ENCODE results near the gene PLEKHG4B. TPM values are rescaled to one million over a fixed set of nuclear protein-coding genes. Genes with fewer than 3 reads are reported as not detected.

PLEKHG4B gene
- total and polyA plus RNA-seq, 2 of the 8 experiments (the other 6 are each of a cell fraction or from before 2014, with no cell fraction given): 31.1 to 43.6 TPM

- 97% methylated on average over 14 of the region's 14 CpGs; no CpG with 5 or more reads in 1 of the 2 experiments for WGBS, 2 experiments (ENCODE audit: extremely low coverage in 1 of 2, insufficient coverage in 1 of 2, insufficient read length in 1 of 2, insufficient replicate concordance in 2 of 2, low coverage in 1 of 2, low lambda C conversion rate in 2 of 2, missing lambda C conversion rate in 1 of 2)
- no peak overlapping the region for H3K4me2 ChIP-seq (ENCODE audit: insufficient read depth in 1 of 2, low read depth in 2 of 2, low read length in 2 of 2)
- TF ChIP-seq SP4 (IDR thresholded peaks at IDR 0.05; ENCODE audit: low read length): no peak
- no peak for TF ChIP-seq SIN3A (conservative IDR thresholded peaks at IDR 0.05 in 1 of 2, IDR thresholded peaks at IDR 0.05 in 1 of 2; ENCODE audit: low read depth in 1 of 2, low read length in 2 of 2)
- no peak for TF ChIP-seq TBP (IDR thresholded peaks at IDR 0.05; ENCODE audit: low read depth, low read length)
- TF ChIP-seq TEAD4 (IDR thresholded peaks at IDR 0.05; ENCODE audit: low read depth, low read length): no peak
- no peak for TF ChIP-seq POLR2AphosphoS5 (IDR thresholded peaks at IDR 0.05; ENCODE audit: low read depth, low read length)
- no peak for TF ChIP-seq POLR2A (IDR thresholded peaks at IDR 0.05; ENCODE audit: control extremely low read depth in 1 of 2, low read depth in 2 of 2, low read length in 2 of 2)
- TF ChIP-seq BRCA1 (IDR thresholded peaks at IDR 0.05; ENCODE audit: low read depth, low read length): no peak
- TF ChIP-seq NRF1 (IDR thresholded peaks at IDR 0.05; ENCODE audit: low read depth, low read length): no peak
- TF ChIP-seq YY1 (IDR thresholded peaks at IDR 0.05; ENCODE audit: low read depth, low read length): no peak
- TF ChIP-seq HDAC2 (IDR thresholded peaks at IDR 0.05; ENCODE audit: borderline replicate concordance in 1 of 2, low read depth in 2 of 2, low read length in 2 of 2): no peak
- TF ChIP-seq KDM1A (IDR thresholded peaks at IDR 0.05; ENCODE audit: borderline replicate concordance, low read length): no peak
- no peak for TF ChIP-seq USF2 (IDR thresholded peaks at IDR 0.05; ENCODE audit: low read length)
- TF ChIP-seq CHD1 (IDR thresholded peaks at IDR 0.05; ENCODE audit: low read depth, low read length): no peak
- TF ChIP-seq HDAC6 (IDR thresholded peaks at IDR 0.05; ENCODE audit: low read depth, low read length): no peak
- TF ChIP-seq SIRT6 (IDR thresholded peaks at IDR 0.05; ENCODE audit: low read length): no peak
Observed at GRCh38 chr5:230711-231110, 138.7 kb downstream of the PLEKHG4B start.

More at GRCh38 chr5:230711-231110, 138.7 kb downstream of the PLEKHG4B start:
- Histone ChIP-seq H2BK15ac (ENCODE audit: low read length) (no peak overlapping the region), H2AK5ac (ENCODE audit: low read depth, low read length) (no peak overlapping the region), H2BK120ac (replicated peaks; ENCODE audit: low read depth, low read length) (no peak overlapping the region), H4K8ac (ENCODE audit: extremely low read depth, insufficient read depth, low read length) (no peak overlapping the region), H2BK5ac (ENCODE audit: low read depth, low read length) (no peak overlapping the region), H3K36me3 (ENCODE audit: control insufficient read depth in 2 of 4, insufficient read depth in 4 of 4, low read length in 3 of 4) (peaks cover 15 to 63% (median 49%) of the 10 kb centered on the region in 4 experiments), H3K9ac (replicated peaks in 1 of 4; ENCODE audit: extremely low read depth in 1 of 4, low read depth in 3 of 4, low read length in 3 of 4) (no peak overlapping the region), H2BK20ac (ENCODE audit: low read length) (no peak overlapping the region), H4K20me1 (replicated peaks in 1 of 2; ENCODE audit: control insufficient read depth in 1 of 2, insufficient read depth in 2 of 2, low read length in 2 of 2) (peaks cover 2 to 3% of the 10 kb centered on the region in 2 experiments), H3K23me2 (ENCODE audit: low read depth, low read length) (no peaks in the 10 kb centered on the region), H3K9me3 (ENCODE audit: insufficient read depth in 2 of 2, low read depth in 1 of 2, low read length in 1 of 2) (no peaks in the 10 kb centered on the region), H3K4me3 (ENCODE audit: extremely low read depth in 1 of 4, insufficient read depth in 2 of 4, low read depth in 3 of 4, low read length in 4 of 4) (no peak overlapping the region), H3K27ac (ENCODE audit: low read depth, low read length) (no peak overlapping the region), H3K23ac (ENCODE audit: insufficient read length) (no peak overlapping the region), H2AFZ (ENCODE audit: low read length) (no peak overlapping the region), H3K4me1 (replicated peaks in 1 of 4; ENCODE audit: control insufficient read depth in 3 of 4, insufficient read depth in 4 of 4, low read length in 3 of 4) (peaks cover 0 to 2% (median 0%) of the 10 kb centered on the region in 4 experiments; a peak in 1 of 7 replicates), H3K18ac (ENCODE audit: extremely low read depth, low read length) (no peak overlapping the region), H4K91ac (replicated peaks; ENCODE audit: insufficient read length, low read length) (no peak overlapping the region), H3K79me1 (ENCODE audit: low read depth, low read length) (peaks cover 3% of the 10 kb centered on the region; the same call in 1 of the 2 replicates), H3K27me3 (replicated peaks in 1 of 4; ENCODE audit: control insufficient read depth in 3 of 4, extremely low read depth in 1 of 4, insufficient read depth in 3 of 4, low read length in 3 of 4) (no peaks in the 10 kb centered on the region), H3K79me2 (ENCODE audit: control insufficient read depth in 1 of 2, insufficient read depth in 2 of 2, low read length in 2 of 2) (no peaks in the 10 kb centered on the region), H3K4ac (replicated peaks; ENCODE audit: insufficient read length, low read depth, low read length) (no peak overlapping the region), H3K56ac (replicated peaks; ENCODE audit: insufficient read length, low read depth, low read length) (no peak overlapping the region), H4K5ac (ENCODE audit: insufficient read length, low read depth, low read length) (no peak overlapping the region), H3K14ac (ENCODE audit: insufficient read length) (no peak overlapping the region), H2BK12ac (ENCODE audit: low read depth, low read length) (no peak overlapping the region)
- DNase-seq (ENCODE audit: low read depth in 1 of 2, low spot score in 2 of 2) (no peak), FAIRE-seq (no peak)
- ChIA-PET POLR2A (ENCODE audit: partially characterized antibody) (interaction anchor here (1.2 kb wide), 1 partner anchor 17 kb away, joined by 3 read pairs; no protein-coding TSS in a partner anchor), CTCF (ENCODE audit: partially characterized antibody) (interaction anchor here (1.4 kb wide), 1 partner anchor 184 kb away, joined by 4 read pairs; no protein-coding TSS in a partner anchor)
